CD4-positive, alpha-beta T cell treated with Interleukin-17A for 4 hours (primary cell): ENCODE measurements around the gene LIMS3.
"Not testable (repeated sequence)": the region's sequence is repeated elsewhere in the genome, so short reads cannot be mapped to it uniquely, and the experiment has no call there.

Experiments
- DNase-seq: peaks from one replicate; pipeline ENCODE4 v3.0.0-alpha.2; 2020; ENCODE audit warnings: mixed read lengths

Gene LIMS3

DNA sequence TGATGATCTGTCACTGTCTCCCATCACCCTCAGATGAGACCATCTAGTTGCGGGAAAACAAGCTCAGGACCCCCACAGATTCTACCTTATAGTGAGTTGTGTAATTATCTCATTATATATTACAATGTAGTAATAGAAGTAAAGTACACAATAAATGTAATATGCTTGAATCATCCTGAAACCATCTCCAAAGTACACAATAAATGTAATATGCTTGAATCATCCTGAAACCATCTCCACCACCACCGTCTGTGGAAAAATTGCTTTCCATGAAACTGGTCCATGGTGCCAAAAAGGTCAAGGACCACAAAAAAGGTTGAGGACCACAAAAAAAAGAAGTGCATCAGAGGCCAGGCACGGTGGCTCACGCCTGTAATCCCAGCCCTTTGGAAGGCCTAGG lies 29.3 kb downstream of the LIMS3 start:
- not testable (repeated sequence) for DNase-seq

- DNase-seq = not testable (repeated sequence)
Observed at GRCh38 chr2:109929222-109929621, 30.7 kb downstream of the LIMS3 start.

DNA sequence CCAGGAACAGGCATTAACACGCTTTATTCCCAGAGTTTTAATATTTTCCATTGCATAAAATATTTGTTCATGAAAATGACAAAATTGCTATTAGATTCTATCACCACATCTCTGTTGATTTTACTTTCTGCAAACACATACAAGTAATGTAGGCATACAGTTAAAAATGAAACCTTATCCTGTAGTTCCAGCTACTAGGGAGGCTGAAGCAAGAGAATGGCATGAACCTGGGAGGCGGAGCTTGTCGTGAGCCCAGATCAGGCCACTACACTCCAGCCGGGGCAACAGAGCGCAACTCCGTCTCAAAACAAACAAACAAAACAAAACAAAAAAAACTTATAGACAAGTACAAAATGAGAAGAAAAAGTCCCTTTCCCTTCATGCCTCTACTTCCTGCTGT lies 38.0 kb downstream of the LIMS3 start:
- not testable (repeated sequence) for DNase-seq

GRCh38 chr2:109945362-109945761 lies 46.9 kb downstream of the LIMS3 start:
- not testable (repeated sequence) for DNase-seq

DNA sequence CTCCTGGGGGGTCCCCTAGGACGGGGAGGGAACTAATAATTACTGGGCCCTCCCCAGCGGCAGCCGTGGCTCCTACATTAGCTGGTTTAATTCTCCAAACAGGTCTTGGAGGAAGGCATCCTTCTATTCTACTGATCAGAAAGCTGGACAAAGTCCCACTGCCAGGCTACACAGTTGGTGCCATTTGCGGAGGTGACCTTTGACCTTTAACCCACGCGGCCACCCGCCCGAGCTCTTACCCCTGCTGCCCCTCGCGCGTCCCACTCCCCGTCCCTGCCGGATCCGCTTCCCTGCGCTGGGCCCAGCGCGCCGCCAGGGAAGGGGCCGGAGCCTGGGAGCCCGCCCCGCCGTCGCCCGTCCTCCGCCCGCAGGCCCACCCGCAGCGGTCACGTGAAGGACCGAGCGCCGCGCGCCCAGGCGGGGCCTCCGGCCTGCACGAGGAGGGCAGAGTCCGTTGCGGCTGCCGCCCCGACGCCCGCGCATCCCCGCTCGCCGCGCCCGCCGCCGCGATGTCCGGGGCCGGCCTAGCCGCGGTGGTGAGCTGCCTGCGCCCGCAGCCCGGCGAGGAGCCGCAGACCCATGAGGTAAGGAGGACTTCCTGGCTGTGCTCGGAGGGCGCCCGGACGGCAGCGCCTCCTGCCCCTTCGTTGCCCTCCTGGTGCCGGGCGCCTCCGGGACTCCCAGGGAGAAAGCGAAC lies 48.9 kb downstream of the LIMS3 start:
- not testable (repeated sequence) for DNase-seq

GRCh38 chr2:109947959-109948520 lies 49.6 kb downstream of the LIMS3 start:
- not testable (repeated sequence) for DNase-seq

GRCh38 chr2:109950146-109950843 lies 51.8 kb downstream of the LIMS3 start:
- not testable (repeated sequence) for DNase-seq

- DNase-seq = not testable (repeated sequence)
Observed at GRCh38 chr2:109963942-109964341, 65.5 kb downstream of the LIMS3 start.

GRCh38 chr2:109965482-109965881 lies 67.0 kb downstream of the LIMS3 start:
- not testable (repeated sequence) for DNase-seq

- DNase-seq = not testable (repeated sequence)
Observed at GRCh38 chr2:109966107-109966736, 67.7 kb downstream of the LIMS3 start.

GRCh38 chr2:109966858-109967257 lies 68.4 kb downstream of the LIMS3 start:
- not testable (repeated sequence) for DNase-seq

DNA sequence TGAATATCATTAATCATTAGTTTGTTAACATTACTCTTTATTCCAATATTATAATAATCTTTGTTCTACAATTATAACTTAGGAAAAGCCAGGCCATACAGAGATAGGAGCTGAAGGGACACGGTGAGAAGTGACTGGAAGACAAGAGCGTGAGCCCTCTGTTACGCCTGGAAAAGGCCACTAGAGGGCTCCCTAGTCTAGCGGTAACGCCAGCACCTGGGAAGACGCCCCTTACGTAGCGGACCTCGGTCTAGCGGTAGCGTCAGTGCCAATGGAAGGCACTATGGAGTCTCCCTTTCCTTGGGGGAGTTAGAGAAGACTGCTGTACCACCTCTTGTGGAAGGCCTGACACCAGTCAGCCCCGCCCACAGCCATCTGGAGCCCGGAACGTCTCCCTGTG lies 71.4 kb downstream of the LIMS3 start:
- not testable (repeated sequence) for DNase-seq

DNA sequence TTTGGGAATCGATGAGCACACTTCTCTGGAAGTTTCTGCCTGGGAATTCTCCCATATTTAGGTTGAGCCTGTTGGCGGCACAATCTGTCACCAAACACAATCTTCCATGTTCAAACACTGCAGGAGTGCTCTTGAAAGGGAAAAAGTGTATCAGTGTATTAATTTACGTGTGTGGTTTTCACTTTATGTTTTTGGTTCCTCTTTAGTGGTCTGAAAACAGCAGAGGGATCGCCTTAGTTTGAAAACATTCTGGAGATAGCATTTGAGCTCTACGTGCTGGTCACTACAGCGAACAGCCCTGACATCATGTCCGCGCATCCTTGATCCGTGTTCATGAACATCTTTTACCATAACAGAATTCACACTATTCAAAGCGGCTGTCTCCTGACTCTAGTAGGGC lies 73.2 kb downstream of the LIMS3 start:
- DNase-seq = not testable (repeated sequence)
